ENCODE data around the gene CDAN1.

The CDAN1 gene

DNA sequence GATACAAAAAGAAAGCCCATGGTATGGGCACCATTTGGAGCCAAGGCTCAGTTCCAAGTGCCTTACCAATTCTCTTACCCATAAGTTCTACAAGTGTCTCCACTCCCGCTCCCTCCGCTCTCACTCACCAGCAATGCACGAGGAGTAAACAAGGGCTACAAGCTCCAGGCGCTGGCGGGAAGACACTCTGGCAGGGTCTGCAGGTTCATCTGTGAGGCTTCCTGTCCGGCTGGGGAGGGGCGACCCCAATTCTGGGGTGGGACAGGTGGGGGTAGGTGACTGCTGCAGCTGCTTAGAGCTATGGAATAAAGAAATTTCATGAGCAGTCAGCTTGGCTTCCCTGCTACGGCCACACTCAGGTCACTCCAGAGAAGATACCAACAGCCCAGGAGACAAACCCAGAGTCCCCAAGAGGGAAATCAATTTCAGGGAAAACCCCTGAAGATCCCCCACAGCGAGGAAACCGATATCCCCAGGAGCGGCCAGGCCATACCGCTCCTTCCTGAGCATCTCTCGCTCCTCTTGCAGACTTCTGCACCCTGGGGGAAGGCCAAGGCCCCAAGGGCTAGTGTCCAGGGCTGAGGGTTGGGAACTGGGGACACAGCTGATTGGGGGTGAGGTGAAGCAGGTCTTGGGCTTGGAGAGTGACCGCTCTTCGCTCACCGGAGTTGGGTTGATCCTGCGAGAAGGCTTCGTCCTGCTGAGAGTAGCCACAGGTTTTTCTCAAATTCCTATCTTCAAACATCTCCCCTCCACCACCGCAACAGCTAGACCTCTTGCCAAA, 1.4 kb downstream of the CDAN1 start:
- DNase-seq = no peak

DNA sequence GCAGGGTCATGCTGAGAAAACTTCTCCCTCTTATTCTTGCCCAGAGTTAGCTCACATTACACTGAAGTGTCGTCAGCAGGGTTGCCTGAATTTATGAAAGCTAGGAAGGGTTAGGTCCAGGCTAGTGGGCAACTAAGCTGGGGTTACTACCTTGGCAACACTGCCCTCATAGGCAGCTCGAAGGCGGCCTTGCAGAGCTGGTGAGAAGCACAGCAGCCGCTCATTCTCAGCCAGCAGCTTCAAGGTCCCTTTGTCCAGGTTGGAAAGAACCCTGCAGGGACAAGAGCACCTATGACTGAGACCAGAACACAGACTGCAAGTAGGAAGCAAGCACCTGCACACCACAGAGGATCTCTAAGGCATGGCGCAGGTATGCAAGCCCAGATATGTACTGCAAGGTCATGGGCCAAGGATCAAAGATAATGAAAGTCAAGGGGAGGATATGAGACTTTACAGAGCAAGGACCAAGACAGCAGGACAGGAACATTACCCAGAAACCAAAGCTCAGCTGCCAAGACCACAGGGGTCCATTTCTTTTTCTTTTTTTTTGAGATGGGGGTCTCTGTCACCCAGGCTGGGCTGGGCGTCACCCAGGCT, 2.8 kb downstream of the CDAN1 start:
- no peak for DNase-seq

DNA sequence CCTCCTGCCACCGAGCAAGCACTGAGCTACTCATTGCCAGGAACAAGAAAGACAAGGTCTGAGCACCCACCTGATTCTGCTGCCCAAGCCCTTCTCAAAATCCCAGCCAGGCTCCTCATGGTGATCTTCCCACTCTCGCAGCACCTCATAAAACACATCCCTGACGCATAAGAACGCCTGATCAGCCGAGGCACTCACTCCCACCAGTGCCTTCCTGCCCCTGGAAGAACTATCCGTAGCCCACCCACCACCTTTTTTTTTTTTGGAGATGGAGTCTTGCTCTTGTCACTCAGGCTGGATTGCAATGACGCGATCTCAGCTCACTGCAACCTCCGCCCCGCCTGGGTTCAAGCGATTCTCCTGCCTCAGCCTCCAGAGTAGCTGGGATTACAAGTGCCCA, 3.9 kb downstream of the CDAN1 start:
- DNase-seq = no peak

DNA sequence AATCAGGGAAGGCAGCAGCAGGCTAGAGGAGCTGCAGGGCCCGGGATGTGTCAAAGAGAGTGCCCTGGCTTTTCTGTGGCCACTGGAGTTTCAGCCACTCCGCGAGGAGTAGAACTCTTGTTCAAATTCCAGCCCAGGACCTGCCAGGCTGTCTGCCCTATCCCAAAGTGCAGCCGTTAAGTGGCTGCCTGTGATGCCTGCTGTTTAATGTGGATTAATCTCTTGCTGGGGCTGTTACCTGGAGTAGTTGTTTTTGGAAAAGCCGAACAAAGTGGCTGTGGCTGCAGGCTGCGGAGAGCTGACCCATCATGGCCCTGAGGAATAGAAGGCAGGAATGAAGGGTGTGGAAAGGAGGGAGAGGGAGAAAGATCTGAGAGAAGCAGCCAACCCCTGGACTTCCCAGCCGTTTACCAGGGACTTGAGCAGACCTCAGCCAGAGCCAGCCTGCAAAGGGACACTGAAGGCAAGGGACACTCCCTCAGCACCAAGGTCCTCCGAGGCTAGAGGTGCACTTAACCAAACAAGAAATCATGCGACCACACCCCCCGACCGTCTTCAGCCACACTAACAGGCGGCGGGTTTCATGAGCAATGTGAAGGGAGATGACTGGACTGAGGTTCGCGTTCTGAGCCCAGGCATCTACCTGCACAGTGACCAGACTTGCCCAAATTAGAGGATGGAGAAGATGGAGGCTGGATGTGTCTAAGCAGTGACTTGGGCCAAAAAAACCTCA, 4.7 kb downstream of the CDAN1 start:
- DNase-seq = no peak

DNA sequence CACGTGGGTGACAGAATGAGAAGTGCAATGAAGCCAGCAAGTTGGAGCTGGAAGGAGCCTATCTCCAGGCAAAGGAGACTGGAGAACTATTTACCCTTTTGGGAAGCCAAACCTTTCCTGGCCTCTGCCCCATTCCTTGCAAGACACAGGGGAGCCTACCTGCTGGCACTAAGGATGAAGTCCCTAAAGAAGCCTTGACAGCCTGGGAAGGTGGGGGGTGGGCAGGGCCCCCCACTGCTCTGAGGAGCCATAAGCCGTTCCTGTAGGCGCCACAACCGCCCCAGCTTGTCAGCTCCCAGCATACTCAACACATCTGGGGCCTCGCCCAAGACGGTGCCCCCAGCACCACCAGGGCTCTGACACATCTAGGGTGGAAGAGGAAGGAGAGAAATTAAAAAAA, 5.5 kb downstream of the CDAN1 start:
- no peak for DNase-seq

DNA sequence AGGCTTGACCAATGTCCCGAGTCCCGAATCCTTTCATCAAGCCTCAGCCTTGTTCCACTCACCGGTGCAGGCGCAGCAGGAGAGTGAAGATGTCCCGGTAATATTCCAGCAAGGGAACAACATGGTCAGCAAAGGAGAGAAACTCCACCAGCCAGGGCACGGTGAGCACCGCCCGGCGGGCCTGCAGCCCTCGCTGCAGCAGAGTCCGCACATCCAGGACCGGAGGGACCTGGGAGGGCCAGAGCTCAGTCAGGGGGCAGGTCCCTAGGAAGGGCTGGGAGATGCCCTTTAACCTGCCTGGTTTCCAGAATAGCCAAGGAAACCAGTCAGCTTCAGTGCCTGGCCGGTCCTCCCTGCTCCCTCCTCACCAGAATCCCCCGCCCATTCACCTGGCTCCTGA, 6.4 kb downstream of the CDAN1 start:
- no peak for DNase-seq

DNA sequence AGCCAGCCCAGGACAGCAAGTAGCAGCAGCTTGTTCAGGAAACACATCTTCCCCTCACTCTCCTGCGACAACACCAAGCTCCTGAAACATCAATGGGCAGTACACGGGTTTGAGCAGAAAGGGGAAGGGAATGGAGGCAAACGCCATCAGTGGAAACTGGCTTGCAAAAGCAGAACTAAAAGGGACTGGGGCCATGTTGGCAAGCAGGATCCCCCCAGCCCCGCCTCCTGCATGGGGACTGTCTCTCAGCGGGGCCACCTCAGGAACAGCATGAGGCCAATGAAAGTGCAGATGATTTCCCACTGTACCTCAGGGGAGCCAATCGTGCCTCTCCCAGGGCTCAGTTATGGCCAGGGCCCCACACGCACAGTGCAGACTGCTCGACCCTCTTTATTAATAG, 6.8 kb downstream of the CDAN1 start:
- no peak for DNase-seq

DNA sequence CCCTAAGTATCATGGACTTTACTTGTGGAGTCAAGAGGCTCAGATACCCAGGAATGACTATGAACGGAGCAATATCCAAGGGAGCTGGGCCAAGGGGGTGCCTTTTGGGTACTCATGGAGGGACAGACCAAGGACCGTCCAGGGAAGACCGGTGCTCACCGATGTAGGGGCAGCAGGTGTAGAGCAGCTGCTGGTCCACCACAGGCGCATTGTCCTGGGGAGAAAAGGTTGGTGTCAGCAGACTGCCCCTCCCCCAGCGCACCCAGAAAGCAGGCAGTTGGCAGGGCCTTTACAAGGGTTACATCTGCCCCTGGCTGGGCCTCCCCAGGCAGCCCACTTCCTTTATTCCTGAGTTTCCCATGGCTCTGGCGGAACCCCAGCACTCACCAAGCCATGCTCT, 7.5 kb downstream of the CDAN1 start:
- no peak for DNase-seq

DNA sequence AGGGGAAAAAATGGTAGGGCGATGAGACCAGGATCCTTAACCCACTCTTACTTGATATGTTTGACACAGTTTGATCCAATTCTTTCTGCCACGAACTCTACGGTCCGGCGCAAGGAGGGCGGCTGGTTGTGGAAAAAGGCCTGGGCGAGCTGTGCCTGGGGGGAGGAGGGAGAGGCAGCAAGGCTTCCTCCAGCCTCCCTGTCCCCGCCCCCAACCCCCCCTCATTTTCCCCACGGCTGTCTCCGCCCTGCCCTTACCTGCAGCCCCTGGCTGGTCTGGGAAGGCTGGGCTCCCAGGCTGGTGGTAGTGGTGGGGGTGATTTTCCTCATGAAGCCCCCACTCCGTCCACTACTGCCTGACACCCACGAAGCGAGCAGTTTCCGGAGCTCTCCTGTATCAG, 8.0 kb downstream of the CDAN1 start:
- DNase-seq = no peak

DNA sequence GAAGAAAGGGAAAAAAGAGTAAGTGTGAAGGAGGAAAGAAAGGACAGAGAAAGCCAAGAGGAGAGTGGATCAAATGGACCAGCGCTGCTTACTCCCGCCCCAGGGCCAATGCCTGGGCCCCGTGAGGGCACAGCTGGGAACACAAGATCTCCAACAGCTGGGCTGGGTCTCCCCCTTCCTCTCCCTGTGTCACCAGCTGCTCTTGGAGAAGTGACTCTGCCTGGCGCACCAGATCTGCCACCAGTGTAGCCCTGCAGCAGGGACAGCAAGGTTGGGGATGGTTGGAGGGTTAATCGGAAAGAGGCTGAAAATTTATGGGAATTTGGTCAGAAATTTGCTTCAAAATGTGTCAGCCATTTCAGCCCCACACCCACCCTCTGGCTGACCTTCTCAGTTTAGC, 8.4 kb downstream of the CDAN1 start:
- no peak for DNase-seq

DNA sequence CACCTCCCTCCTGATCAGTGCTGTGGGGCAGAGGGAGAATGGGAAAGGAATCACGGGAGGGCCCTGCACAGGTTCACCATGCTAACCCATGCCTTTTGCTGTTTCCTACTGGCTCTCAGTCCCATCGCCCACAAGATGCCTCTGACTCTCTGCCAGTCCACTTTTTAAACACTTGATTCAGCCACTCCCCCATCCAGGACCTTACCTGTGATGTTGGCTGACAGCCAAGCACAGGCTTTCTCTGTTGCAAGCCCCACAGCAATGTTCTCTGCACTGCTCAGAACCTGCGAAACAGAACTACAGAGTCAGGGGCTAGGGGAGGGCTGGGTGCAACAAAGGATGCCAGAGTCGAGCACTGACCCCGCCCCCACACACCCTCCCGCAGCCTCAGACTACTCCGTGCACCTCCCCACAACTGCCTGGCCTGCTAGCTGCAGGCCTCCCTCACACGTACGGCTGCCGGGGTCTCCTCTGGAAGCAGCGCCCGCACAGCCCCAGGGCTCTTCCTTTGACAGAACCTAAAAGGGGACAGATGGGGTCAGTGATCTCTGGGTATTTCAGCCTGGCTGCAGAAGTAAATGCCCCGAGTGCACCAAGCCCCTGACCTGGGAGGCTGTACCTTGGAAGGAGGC, 9.1 kb downstream of the CDAN1 start:
- no peak for DNase-seq

DNA sequence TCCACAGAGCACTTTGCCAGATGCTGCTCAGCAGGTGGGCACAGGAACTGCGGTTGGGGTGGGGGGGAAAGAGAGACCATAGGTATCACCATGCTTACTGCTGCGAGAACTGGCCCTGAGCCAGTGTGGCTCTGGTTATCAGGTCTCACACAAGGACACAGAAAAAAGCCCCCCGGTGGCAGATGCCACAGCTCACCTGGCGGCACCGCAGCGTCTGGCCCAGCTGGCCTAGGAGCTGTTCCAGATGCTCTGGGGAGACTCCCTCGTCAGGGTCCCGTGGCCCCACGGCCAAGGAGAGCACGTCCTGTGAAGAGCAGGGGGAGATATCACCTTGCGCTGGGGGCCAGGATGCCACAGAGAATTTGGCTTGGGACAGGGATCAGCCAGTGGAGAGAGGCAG, 10.8 kb downstream of the CDAN1 start:
- no peak for DNase-seq

DNA sequence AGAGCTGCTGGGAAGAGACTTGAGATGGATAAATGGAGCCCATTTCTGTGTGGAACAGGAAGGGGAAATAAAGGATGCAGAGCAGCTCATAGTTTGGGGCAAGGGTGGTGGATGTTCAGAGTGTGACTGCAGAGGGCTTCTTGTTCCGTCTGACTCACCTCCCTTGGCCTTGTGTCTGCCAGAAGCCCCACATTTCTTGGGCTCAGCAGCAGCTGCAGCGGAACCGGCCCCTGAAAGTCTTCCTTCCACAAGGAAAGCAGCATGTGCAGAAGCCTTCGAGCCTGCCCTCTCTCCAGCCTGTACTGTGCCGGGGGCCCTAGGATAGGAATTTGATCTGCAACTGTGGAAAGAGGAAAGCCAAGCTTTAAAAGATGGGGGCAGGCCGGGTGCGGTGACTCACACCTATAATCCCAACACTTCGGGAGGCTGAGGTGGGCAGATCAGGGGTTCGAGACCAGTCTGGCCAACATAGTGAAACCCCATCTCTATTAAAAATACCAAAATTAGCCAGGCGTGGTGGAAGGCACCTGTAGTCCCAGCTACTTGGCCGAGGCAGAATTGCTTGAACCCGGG, 11.5 kb downstream of the CDAN1 start:
- no peak for DNase-seq

DNA sequence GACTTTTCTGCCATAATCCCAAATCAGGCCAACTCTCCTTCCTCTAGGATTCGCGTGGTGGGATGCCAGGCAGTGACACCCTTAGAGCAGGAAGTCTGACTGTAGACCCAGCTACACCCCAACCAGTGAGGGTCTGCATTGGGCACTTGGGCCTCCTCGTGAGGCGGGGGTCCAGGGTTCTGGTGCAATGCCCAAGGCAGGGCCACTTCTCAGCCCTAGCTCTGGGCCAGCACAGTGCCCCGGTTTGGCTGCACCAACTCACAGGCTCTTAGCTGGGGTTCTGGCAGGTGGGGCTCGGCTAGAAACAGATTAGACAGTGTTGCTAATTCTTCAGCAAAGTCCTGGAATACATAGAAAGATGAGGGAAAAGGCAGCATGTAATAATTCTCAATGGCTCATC, 12.7 kb downstream of the CDAN1 start:
- DNase-seq = no peak

DNA sequence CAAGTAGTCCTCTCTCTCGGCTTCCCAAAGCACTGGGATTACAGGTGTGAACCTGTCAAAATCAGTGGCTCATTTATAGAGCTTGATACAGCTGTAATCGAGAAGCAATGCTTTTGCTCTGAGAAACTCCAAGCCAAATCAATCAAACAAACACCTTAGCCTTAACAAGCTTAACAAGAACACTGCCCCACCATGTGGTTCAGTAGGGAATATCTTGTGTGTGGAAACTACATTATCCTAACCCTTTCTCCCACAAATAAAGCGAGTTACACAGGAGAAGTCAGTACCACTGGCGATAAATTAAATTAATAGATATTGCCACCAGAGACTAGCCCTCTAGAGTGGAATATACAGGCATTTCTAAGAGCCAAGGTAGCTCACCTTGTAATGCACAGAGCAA, 13.9 kb downstream of the CDAN1 start:
- DNase-seq = no peak

DNA sequence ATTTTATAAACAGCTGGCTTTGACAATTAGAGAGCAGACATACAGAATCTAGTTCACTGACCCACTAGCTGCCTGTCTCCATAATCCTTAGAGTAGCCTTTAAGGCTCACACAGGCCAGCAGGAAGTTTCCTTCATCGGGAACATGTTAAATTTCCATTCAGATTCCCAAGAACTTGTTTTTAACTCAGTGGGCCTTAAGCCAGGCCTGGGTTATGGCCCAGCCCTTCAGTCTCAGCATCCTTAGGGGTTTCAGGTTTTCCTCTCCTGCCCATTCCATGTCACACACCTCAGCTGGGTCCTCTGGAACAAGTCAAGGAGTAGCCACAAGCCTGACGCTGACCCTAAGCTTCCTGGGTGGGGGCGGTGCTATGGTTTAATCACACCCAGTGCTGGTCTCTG, 15.0 kb downstream of the CDAN1 start:
- DNase-seq = no peak

DNA sequence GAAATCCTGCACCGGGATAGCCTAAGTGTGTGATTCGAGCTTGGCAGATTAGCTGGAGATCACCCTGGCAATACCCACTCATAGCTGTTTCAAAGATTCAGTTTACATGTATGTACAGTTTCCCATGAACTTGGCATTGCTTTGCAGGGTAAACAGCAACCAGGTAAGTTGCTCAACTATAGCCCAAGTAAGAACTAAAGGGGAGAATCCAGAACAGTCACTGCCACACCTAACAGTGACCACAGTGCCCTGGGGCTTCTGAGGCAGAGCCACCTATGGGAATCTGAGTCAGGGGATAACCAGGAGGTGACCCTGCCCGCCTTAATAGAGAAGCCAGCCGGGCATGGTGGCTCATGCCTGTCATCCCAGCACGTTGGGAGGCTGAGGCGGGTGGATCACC, 15.9 kb downstream of the CDAN1 start:
- no peak for DNase-seq

DNA sequence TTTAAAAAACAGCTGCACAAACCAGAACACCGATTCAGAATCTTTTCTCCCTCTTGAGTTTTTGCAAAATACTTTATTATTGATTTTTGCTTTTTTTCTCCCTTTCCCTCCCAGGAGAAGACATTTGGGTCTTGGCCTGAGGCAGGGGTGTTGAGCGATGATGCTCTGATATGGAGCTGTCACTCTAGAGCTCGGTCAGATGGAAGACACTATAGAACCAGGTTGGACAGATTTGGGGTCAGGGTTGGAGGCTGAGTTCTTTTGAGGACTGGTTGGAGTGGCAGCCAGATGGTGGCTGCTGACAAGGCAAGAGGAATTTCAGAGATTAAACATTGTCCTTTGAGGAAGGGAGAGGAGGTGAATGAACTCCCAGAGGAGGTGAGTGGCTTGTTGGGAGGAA, 16.9 kb downstream of the CDAN1 start:
- DNase-seq = no peak

DNA sequence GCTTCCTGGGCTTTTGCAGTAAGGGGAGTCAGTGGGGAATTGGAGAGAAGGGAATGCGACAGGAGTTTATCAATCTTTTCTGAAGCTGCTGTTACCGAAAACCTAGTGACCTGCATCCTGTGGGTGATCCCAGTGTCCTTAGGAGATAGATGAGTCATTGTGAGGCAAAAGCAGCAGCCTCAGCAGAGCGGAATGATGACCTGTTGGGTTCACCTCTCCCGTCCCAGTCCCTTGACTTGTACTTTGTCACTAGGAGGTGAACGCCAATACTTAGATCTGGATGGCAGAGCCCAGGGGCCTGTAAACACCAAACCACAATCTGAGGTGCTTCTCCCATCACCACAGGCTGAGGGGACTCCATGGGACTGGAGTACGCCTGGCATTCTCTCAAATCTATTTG, 17.9 kb downstream of the CDAN1 start:
- no peak for DNase-seq

DNA sequence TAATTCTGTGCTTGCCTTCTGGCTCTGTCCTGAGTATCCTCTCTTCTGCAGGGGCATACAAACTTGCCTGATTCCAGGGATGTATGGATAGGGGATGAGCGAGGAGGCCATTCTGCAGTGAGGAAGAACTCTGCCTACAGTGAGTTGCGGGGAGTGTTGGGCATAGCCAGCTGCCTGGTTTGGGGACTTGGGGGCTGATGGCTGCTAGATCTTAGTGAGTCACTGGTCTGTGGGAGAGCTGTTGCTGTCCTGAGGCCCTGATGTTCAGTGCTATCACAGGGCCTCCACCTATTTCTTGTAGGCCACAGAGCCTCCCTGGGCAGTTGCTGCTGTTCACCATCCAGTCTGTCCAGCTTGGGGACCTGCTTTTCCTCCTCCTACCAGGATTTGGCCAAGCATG, 20.3 kb downstream of the CDAN1 start:
- DNase-seq = no peak

DNA sequence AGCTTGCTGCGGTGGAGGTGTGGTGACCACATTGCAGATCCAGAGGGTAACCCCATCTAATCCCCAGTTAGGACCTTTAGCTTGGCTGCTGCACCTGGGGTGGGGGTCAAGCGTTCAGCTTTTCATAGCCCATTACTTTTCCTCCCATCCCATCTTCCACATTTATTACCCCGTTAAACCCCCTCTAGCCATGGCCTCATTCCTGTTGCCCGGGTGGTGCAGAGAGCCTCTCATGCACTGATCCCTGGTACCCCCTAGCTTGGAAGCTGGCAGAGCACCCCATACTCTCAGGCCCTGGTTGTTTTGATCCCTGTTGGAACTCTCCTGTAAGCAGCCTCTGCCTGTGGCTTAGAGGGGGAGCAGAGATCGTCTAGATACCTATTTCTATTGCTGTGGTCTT, 20.8 kb downstream of the CDAN1 start:
- no peak for DNase-seq

DNA sequence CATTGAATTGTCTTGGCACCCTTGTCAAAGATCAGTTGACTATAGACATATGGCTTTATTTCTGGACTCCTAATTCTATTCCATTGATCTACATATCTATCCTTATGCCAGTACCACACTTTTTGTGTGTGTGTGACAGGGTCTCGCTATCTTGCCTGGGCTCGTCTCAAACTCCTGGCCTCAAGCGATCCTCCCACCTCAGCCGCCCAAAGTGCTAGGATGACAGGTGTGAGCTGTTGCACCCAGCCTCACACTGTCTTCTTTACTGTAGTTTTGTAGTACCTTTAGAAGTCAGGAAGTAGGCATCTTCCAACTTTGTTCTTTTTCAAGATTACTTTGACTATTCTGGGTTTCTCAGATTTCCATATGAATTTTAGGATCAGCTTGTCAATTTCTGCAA, 24.3 kb downstream of the CDAN1 start:
- no peak for DNase-seq

DNA sequence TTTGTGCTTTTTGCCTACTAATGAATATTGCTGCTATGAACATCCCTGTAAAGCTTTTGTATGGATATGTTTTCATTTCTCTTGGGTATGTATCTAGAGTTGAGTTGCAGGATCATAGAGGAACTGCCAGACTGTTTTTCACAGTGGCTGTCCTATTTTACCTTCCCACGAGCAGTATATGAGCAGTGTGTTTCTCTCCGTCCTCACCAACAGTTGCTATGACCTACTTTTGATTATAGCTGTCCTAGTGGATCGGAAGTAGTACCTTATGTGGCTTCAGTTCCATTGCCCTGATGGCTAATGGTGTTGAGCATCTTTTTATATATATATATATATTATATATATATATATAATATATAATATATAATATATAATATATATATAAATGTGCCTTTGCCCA, 25.2 kb downstream of the CDAN1 start:
- no peak for DNase-seq
